ENCODE data around the gene STX5.

Gene STX5

DNA sequence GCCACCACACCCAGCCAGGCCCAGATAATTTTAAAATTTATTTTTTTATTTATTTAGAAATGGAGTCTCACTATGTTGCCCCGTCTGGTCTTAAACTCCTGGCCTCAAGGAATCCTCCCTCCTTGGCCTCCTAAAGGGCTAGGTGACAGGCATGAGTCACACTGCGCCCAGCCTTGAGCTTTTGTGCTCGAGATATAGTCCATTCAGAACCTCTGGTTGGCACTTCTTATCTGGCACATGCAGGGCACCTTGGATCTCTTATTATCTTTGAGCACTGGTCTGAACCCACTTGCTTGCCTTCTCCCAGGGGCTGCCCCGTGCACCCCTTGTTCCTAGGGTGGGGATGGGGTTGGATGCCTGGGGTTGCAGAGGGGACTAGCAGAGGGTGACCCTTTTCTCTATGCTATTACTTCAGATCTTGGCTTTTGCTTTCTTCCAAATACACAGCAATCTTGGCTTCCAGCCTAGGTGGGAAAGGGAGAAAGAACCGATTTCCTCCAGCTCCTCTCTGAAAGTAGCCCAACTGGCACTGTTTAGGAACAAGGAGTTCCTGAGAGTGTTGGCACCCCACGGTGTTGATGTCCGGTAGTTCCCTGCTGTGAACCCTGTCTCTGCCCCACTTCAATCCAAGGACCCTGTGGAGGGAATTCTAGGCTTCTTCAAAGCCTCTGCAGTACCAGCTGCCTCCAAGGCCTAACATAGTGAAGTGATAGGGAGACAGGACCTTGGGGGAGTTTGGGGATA, 47.6 kb upstream of the STX5 start:
- H3K27ac ChIP-seq (replicated peaks): peak overlapping the region; percentile 98
- no peak for DNase-seq (ENCODE audit: low read depth in 1 of 2, low spot score in 1 of 2)
- no peaks in the 10 kb centered on the region for H3K27me3 ChIP-seq (ENCODE audit: insufficient read depth, poor library complexity, severe bottlenecking)
- no peak for TF ChIP-seq GABPA (IDR thresholded peaks at IDR 0.05; ENCODE audit: low read depth)
- no peak; the same call in 1 of the 2 replicates for TF ChIP-seq POLR2AphosphoS5 (IDR thresholded peaks at IDR 0.05; ENCODE audit: low read depth)
- no peak for TF ChIP-seq SPI1 (IDR thresholded peaks at IDR 0.05; ENCODE audit: borderline replicate concordance, low read depth)
- TF ChIP-seq, protein P1, sequence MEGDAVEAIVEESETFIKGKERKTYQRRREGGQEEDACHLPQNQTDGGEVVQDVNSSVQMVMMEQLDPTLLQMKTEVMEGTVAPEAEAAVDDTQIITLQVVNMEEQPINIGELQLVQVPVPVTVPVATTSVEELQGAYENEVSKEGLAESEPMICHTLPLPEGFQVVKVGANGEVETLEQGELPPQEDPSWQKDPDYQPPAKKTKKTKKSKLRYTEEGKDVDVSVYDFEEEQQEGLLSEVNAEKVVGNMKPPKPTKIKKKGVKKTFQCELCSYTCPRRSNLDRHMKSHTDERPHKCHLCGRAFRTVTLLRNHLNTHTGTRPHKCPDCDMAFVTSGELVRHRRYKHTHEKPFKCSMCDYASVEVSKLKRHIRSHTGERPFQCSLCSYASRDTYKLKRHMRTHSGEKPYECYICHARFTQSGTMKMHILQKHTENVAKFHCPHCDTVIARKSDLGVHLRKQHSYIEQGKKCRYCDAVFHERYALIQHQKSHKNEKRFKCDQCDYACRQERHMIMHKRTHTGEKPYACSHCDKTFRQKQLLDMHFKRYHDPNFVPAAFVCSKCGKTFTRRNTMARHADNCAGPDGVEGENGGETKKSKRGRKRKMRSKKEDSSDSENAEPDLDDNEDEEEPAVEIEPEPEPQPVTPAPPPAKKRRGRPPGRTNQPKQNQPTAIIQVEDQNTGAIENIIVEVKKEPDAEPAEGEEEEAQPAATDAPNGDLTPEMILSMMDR (IDR thresholded peaks at IDR 0.05; ENCODE audit: insufficient read depth, low read length): no peak
- TF ChIP-seq, protein P2, sequence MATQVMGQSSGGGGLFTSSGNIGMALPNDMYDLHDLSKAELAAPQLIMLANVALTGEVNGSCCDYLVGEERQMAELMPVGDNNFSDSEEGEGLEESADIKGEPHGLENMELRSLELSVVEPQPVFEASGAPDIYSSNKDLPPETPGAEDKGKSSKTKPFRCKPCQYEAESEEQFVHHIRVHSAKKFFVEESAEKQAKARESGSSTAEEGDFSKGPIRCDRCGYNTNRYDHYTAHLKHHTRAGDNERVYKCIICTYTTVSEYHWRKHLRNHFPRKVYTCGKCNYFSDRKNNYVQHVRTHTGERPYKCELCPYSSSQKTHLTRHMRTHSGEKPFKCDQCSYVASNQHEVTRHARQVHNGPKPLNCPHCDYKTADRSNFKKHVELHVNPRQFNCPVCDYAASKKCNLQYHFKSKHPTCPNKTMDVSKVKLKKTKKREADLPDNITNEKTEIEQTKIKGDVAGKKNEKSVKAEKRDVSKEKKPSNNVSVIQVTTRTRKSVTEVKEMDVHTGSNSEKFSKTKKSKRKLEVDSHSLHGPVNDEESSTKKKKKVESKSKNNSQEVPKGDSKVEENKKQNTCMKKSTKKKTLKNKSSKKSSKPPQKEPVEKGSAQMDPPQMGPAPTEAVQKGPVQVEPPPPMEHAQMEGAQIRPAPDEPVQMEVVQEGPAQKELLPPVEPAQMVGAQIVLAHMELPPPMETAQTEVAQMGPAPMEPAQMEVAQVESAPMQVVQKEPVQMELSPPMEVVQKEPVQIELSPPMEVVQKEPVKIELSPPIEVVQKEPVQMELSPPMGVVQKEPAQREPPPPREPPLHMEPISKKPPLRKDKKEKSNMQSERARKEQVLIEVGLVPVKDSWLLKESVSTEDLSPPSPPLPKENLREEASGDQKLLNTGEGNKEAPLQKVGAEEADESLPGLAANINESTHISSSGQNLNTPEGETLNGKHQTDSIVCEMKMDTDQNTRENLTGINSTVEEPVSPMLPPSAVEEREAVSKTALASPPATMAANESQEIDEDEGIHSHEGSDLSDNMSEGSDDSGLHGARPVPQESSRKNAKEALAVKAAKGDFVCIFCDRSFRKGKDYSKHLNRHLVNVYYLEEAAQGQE (IDR thresholded peaks at IDR 0.05; ENCODE audit: insufficient replicate concordance, low read depth): no peak
- H3K4me3 ChIP-seq (replicated peaks; ENCODE audit: insufficient read depth, low read length): peak overlapping the region; percentile 51; the same call in 1 of the 2 replicates

DNA sequence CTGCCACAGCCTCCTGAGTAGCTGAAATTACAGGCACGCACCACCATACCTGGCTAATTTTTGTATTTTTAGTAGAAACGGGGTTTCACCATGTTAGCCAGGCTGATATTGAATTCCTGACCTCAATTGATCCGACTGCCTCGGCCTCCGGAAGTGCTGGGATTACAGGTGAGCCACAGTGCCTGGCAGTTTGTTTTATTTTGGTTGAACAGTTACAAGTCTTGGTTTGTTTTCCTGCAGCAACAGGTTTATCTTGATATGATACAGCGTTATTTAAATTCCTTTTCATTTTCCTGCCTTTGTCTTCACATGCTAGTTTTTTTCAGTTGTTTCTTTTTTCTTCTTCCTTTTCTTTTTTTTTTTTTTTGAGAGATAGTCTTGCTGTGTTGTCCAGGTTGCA, 44.9 kb upstream of the STX5 start:
- Histone ChIP-seq H3K4me3 (replicated peaks; ENCODE audit: insufficient read depth, low read length) (no peak overlapping the region), H3K27me3 (ENCODE audit: insufficient read depth, poor library complexity, severe bottlenecking) (no peaks in the 10 kb centered on the region), H3K27ac (replicated peaks) (no peak overlapping the region)
- DNase-seq (ENCODE audit: low read depth in 1 of 2, low spot score in 1 of 2): no peak
- TF ChIP-seq, protein P1 (IDR thresholded peaks at IDR 0.05; ENCODE audit: insufficient read depth, low read length): no peak
- TF ChIP-seq, protein P2 (IDR thresholded peaks at IDR 0.05; ENCODE audit: insufficient replicate concordance, low read depth): no peak
- TF ChIP-seq GABPA (IDR thresholded peaks at IDR 0.05; ENCODE audit: low read depth): no peak
- no peak for TF ChIP-seq POLR2AphosphoS5 (IDR thresholded peaks at IDR 0.05; ENCODE audit: low read depth)
- no peak for TF ChIP-seq SPI1 (IDR thresholded peaks at IDR 0.05; ENCODE audit: borderline replicate concordance, low read depth)

- no peak for DNase-seq (ENCODE audit: low read depth in 1 of 2, low spot score in 1 of 2)
- H3K27me3 ChIP-seq (ENCODE audit: insufficient read depth, poor library complexity, severe bottlenecking): no peaks in the 10 kb centered on the region
- no peak overlapping the region for H3K27ac ChIP-seq (replicated peaks)
- TF ChIP-seq GABPA (IDR thresholded peaks at IDR 0.05; ENCODE audit: low read depth) (no peak), POLR2AphosphoS5 (IDR thresholded peaks at IDR 0.05; ENCODE audit: low read depth) (no peak), SPI1 (IDR thresholded peaks at IDR 0.05; ENCODE audit: borderline replicate concordance, low read depth) (no peak)
- TF ChIP-seq, protein P2 (IDR thresholded peaks at IDR 0.05; ENCODE audit: insufficient replicate concordance, low read depth): no peak
- TF ChIP-seq, protein P1 (IDR thresholded peaks at IDR 0.05; ENCODE audit: insufficient read depth, low read length): no peak
- H3K4me3 ChIP-seq (replicated peaks; ENCODE audit: insufficient read depth, low read length): no peak overlapping the region
Observed at GRCh38 chr11:62875698-62876478, 44.0 kb upstream of the STX5 start.

All from HL-60 (cell line).